AG09309 (cell line): ENCODE data around the gene EYS.

Experiments
- DNase-seq: peaks from one replicate; pipeline ENCODE4 v3.0.0-alpha.2; 2010; ENCODE audit warnings: low read depth
- H3K4me3 ChIP-seq: 2 replicates; pipeline ENCODE4 v1.5.1; 2011; ENCODE audit warnings: mild to moderate bottlenecking, low read depth, low read length, moderate library complexity; ENCODE audit not compliant: control insufficient read depth
- CTCF ChIP-seq: IDR thresholded peaks from 2 replicates; pipeline ENCODE4 v1.5.1; 2011; ENCODE audit warnings: mild to moderate bottlenecking, low read depth, low read length, inconsistent platforms; ENCODE audit not compliant: insufficient read depth, control insufficient read depth; ENCODE audit errors: missing control alignments

The EYS gene

GRCh38 chr6:64996301-64996700 lies 710.7 kb downstream of the EYS start:
- DNase-seq, result no peak
- no peak overlapping the region for H3K4me3 ChIP-seq
- TF ChIP-seq CTCF, result no peak

- TF ChIP-seq CTCF, result no peak
- DNase-seq, result no peak
- H3K4me3 ChIP-seq, result no peak overlapping the region
These were observed 716.2 kb downstream of the EYS start for GRCh38 chr6:64990652-64991304.

DNA sequence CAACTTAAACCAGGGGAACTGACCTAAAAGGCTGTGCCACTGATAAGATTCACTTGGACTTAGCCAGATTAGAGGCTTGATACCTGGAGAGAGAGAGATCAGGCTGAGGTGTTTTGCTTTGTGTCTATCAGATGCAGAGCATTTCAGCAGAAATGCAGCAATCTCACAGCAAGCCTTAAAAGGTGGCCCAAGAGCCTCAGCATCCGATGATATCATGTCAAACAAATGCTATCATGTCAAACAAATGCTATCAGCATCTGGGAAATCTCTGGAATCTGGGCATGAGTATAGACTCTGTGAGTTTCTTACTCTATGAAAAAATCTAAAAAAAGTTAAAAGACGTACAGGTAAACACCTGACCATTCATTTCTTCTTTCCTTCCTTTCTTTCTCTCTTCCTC lies 718.9 kb downstream of the EYS start:
- no peak overlapping the region for H3K4me3 ChIP-seq
- no peak for TF ChIP-seq CTCF
- DNase-seq, result no peak

DNA sequence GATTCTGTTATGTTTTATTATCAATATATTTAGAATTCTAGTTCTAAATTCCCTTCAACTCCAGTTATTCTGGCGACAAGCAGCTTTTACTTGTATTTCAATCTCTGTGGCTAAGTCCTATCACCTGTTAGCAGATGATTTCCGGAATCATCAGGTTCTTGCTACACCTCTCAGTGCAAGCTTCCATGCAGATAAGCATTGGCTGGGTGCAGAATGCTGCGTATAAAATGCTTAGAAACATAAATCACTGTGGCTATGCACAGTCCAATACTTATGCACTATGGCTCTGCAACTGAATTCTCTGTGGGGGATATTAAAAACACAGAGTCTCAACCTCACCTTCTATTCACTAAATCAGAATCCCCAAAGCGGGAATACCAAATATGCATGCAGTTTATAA lies 720.0 kb downstream of the EYS start:
- DNase-seq, result no peak
- no peak for TF ChIP-seq CTCF
- H3K4me3 ChIP-seq, result no peak overlapping the region

DNA sequence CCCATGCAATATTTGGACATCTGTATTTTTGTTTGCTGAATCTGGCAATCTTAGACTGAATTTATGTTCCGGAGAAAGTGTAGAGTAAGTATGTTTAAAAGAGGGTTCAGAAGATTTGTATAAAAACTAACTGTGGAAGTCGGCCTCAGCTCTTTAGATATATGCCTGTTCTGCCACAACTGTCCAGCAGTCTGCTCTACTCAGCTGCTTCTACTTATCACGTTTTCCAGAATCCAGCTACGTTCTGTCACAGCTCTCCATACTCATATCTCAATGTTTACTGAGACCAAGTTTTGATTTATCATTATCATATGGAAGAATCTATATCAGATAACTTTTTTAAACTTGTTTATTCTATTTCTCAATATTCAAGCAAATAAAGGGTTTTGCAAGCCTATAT lies 721.3 kb downstream of the EYS start:
- TF ChIP-seq CTCF, result no peak
- DNase-seq, result no peak
- no peak overlapping the region for H3K4me3 ChIP-seq

DNA sequence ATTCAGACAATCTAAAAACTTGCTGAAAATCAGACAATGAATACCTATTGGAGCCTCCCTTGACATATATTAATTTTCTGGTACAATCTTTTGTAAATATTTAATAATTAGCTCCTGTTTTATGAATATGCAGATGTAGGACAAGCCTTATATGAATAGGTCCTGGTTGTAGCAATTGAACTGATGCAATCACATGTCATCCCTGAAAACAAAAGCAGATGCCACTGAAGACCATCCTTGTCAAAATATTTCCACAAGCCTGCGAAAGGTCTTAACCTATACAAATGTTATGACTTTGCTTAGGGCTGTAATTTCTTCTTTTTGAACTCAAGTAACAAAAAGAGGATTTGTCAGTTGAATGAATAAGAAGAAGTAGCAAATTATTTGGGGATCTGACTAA lies 722.1 kb downstream of the EYS start:
- no peak overlapping the region for H3K4me3 ChIP-seq
- TF ChIP-seq CTCF, result no peak
- no peak for DNase-seq

DNA sequence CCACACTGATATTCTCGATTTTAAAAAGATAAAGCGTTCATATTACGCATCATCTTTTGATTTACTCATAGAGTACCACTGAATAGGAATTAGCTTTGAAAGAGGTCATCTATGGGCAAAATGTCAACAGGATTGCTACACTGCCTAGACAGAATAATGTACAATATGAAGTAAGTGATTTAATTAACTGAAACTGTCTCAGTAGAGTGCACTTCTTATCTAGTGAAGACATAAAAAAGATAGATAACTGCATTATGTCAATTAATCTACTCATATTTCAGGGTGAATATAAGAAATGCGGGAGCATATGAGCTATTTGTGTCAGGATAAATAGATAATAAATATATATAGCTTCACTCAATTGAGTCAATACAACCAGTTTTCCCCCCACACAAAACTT lies 723.9 kb downstream of the EYS start:
- no peak for DNase-seq
- TF ChIP-seq CTCF, result no peak
- H3K4me3 ChIP-seq, result no peak overlapping the region
